ENCODE data around the gene TPPP2.

TPPP2 gene

DNA sequence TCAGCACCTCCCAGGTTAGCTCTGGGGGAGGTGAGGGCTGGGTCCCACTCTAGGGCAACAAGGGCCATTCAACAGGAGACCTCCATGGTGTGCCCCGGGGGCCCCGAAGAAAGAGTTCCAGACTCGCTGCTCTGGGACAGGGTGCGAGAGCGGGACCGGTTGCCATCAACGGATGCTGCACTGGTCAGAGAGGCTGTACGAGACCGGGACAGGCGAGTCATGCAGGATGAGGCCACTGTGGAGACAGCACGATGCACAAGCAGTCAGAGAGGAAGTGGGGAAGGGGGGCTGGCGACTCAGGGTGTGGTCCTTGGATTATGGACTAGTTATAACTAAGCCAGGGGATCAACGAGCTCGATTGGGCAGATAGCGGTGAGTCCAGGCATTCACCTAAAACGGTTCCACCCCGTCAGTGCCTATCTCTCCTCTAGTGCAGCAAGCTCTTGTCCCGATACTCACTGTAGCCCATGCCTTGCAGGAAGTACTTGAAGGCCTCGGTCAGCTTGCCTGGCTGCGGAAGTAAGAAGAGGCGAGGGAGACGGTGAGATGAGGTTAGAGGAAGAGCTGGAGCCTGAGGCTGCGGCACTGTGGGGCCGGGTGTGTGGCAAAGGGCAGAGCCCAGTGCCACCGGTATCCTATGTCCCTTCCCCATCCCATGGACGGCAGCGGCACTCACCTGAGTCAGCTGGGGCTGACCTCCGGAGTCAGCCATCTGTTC lies 12.3 kb upstream of the TPPP2 start:
- no peak for DNase-seq

DNA sequence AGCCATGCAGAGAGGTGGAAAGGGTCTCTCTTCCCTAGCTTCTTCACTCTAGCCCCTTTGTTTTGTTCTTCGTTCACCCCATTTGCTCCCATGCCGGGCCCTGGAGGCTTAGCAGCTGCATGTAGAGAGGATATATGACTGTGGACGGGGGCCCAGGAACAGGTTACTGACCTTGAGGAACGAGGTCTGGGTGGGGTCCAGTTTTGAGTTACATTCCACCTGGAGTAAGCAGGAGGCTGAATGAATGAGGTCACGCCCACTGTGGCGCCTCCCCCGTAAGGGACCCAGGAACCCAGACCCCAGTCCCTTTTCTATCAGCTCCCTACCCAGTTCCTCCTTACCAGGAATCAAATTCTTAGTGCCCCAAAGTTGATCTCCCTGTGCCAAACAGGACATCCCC lies 11.7 kb upstream of the TPPP2 start:
- DNase-seq = no peak

GRCh38 chr14:21018781-21019180 lies 11.2 kb upstream of the TPPP2 start:
- DNase-seq = no peak

GRCh38 chr14:21019366-21019765 lies 10.7 kb upstream of the TPPP2 start:
- DNase-seq = no peak

- DNase-seq = no peak
Observed at GRCh38 chr14:21020977-21021545, 9.0 kb upstream of the TPPP2 start.

GRCh38 chr14:21022686-21023085 lies 7.3 kb upstream of the TPPP2 start:
- DNase-seq = no peak

GRCh38 chr14:21023174-21023573 lies 6.8 kb upstream of the TPPP2 start:
- DNase-seq = no peak

DNA sequence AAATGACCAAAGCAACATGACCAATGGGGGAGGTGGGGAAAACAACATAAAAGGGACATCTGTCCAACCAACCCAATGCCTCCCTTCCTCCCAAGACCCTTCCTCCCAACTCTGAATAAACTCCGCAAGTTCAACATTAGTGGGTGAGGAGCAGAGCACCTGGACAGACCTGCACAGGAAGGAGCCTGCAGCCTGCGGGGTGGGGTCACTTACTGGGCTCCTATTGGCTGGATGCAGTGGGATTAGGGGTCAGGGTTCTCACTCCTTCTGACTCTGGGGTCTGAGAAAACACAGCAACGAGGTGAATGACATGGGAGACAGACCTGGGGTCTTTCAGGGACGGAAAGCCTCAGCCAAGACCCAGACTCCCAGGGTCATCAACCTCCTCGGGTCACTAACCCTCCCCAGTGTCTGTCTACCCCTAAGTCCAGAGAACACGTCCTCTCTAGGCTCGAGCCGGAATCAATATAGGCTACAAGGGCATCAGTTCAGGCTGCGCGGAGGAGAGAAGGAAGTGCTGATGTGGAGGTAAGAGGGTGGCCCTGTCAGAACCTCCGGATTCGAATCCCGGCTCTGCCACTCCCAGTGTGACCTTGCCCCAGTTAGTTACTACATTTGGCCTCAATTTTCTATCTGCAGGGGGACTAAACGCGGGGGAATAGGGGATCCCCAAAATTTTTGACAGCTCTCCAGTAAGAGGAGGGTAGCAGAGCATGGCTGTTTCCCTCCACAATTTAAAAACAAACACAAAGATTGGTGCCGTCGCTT lies 6.0 kb upstream of the TPPP2 start:
- no peak for DNase-seq

- DNase-seq = peak; percentile 68
Observed at GRCh38 chr14:21024585-21025370, 5.2 kb upstream of the TPPP2 start, which contains the start of gene NDRG2. Gene NDRG2 (minus strand): TSS chr14:21025061. CDS start chr14:21023315, 1,746 bp downstream.

DNA sequence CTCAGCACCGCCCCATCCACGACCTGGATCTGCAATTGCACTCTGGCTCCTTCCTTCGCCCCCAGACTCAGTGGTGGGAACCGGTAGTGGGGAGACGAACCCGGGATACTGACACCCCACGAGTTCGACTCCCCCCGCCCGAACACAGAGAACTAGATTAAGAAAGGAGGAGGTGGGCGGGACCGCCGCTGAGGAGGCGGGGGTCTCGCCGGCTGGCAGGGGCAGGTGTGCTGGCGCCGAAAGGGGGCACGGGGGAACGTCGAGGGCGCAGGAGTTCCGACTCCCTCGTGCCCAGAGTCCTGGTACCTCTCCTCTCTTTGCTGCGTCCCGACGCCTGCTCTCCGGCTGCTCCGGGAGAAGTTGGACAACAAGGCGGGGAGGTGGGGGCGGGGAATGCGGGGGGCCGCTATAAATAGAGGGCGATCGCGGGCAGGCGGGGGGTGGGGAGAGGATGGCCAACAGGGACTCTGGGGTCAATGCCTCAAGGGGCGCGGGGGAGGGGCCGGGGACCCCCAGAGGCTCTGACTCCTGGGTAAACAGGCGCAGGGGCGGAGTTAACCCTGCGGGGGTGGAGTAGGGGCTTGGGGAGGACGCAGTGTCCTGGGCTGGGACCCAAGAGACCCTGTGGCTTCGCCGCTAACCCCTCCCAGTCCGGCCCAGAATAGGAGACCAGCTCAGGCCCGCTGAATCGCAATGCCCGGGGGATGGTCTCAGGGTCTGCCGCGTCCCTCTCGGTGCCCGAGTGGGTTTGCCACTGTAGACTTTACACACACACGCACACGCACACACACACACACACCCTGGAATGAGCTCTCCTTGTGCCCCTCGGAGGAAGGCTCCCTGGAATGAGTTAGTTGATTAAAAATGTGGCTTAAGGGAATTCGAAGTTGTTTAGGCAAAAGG lies 4.4 kb upstream of the TPPP2 start:
- DNase-seq = peak; percentile 19

DNA sequence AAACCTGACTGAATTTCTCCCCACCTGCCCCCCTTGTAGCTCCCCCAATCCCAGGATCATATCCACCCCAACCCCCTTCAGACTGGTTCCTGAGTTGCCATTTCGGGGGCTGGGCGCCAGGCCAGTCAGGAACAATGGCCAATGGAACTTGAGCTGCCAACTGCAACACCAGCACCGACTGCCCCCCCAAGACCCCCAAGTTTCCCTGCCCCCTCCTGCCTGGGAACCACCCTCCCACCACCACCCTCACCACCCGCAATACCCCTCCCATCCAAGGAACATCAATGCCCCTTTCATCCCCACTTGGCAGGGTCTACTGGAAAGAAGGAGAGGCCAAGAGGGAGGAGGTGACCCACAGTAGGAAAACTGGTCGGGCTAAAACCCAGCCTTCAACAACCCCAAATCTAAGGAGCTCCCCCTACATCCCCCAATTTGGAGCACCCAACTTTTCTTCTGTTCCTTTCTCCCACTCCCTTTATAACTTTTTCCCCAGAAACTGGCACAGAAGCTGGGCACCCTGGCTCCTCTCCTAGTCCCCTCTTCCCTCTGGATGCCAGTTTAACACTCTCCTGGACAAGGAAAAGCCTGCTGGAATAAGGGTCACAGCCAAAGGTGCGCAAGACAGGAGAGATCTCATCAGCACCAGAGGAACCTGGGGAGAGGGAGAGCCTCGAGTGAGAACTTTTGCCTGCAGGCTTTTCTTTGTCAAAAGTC lies 3.6 kb upstream of the TPPP2 start:
- DNase-seq = no peak

- DNase-seq = no peak
Observed at GRCh38 chr14:21026988-21027315, 3.1 kb upstream of the TPPP2 start.

GRCh38 chr14:21030531-21030930 lies 514 bp downstream of the TPPP2 start:
- DNase-seq = no peak

DNA sequence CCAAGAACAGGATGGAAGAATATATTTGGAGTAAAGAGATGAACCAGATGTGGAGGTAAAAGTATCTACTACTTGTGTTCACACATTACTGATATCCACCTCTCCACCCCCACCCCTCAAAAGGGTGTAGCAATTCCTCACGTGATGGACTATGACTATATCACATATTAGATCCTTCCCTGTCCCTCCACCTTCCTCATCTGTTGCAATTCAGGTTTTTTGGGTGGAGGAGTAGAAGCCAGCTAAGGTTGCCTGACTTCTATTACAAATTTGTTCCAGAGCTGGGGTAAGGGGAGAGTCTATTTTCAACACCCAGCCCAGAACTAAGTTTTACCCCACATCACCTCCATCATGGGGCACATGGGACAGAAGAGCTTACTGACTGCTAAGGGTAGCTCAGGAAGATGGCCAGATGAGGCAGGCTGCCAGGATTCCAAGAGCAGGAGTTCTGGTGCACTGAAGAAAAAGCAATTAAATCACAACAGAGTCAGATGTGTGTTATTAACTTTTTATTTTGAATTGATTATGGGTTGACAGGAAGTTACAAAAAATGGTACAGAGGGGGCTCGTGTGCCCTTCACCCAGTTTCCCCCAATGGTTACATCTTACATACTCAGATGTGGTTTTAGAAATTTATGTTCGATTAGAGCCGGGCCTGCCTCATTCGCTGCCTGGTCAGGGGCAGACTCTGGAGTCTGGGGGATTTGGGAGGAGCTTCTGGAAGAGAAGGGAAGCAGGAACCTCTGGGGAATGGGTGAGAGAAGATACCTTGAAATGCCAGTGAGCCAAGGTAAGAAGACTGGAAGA lies 2.5 kb downstream of the TPPP2 start:
- no peak for DNase-seq

DNA sequence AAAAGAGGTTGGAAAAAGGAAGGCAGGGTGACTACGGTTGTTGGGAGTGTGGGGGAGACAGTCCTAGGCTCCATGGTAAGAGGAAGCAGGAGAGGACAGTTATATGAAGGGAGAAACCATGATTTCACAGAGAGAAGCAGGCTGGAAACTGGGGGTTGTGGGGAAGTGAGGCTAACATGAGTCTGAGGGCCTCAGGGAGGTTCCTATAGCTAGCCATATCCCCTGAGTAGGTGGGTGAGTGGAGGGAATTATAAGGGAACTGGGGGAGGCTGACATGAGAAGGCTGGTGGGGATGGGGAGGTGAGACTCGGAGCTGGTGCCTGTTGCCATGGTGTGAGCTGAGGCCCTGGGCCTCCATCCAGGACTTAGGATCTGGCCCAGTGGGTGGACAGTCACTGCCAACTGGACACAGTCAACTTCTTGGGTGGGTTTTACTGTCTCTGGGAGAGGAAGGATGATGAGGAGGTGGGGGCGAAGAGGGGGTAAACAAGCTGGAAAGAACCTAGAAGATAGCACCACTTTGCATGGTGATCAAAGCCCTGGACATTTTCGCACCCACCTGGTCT lies 3.2 kb downstream of the TPPP2 start:
- no peak for DNase-seq

DNA sequence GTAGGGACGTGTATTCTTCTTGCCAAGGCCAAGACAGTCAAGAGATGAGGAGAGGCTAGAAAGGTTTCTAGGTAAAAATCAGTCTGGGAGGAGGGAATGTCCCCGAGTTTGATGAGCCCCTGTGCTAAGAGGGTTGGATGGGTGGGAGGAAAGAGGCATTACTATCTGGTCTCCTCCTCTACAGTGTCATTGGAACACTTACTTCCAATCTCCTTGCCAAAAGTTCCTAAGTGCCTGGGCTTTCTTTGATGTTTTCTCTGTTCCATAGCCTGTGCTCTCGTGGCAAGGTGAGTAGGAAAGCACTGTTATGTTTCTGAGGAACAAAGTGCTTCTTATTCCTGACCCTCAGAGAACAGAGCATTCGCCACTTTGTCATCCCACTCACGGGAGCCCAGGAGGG lies 4.7 kb downstream of the TPPP2 start, which contains the start of gene RNASE13:
TSS of gene RNASE13 (minus strand) at position 101 of the 400 bp plus-strand sequence. CDS start 519 bp downstream, outside the sequence.
- no peak for DNase-seq

DNA sequence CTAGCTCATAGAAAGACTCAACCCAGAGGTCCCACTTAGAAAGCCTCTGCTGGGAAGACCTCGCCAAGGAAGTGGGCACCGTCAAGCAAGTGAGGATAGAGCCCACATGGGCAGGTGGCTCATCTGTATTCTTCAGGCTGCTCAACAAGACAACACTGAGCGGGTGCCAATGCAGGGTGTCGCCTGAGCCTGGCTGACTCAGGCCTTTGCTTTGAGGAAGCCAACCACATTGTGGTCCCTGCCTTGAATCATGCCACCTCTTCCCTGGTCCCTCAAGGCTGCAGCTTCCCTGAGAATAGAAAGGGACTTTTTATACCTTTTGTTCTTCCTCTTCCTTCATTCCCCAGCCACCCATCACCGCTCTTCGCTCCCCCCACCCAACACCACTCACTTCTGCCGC lies 6.7 kb downstream of the TPPP2 start:
- no peak for DNase-seq

GRCh38 chr14:21037156-21037555 lies 7.1 kb downstream of the TPPP2 start:
- no peak for DNase-seq

DNA sequence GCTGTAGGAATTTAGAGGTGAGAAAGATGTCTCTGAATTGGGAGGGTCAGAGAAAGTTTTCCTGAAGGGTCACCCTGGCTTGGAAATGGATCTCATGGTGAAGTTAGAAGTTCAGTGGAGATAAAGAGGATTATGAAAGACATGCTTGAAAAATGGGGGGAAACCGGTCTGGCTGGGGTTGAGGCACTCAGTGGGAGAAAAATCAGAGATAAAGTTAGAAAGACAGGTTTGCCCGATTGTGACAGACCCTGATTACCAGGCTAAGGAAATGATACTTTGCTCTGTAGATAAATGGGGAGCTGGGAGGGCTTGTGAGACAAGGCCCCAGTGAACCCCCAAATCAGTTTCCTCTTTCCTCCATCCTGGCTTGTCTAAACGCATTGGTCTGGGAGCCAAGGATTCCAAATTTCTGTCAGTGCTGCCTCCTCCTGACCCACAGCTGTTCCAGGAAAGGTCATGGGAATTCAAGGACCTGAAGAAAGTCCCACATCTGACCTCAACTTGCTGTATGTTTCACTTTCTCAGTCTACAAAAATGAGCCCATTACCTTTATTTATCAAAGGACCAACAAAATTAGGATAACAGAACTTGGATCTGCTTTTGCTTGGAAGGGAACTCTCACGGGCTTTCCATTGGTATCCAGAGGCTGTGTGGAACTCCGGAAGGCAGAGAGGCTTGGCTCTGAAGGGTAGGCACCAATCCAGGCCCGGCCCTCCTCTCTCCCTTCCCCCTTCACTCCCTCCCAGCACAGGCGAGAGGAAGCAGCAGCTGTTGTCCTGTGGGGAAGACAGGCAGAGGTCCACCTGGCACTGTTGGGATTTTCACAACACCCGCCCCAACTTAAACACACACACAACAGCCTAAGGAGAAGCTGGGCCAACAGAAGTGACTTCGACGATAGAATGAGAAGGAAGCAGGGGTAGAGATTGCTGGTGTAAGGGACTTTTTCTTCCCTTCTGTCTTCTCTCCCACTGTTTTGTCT lies 8.7 kb downstream of the TPPP2 start:
- no peak for DNase-seq

Measured in activated gamma-delta T cell (primary cell).